Stimulated activated CD4-positive, alpha-beta T cell treated with anti-CD3 and anti-CD28 coated beads, TNF-alpha, amount 100 ng/mL, for 24 hours (primary cell): ENCODE results near the gene ELOA.
"Not testable (repeated sequence)": the region's sequence is repeated elsewhere in the genome, so short reads cannot be mapped to it uniquely, and the experiment has no call there.

ENCODE experiments used
- DNase-seq, 3 experiments: peaks; one replicate each; pipeline ENCODE4 v3.0.0-alpha.2; 2020; ENCODE audit warnings: low read depth in 3 of 3

The ELOA gene

DNA sequence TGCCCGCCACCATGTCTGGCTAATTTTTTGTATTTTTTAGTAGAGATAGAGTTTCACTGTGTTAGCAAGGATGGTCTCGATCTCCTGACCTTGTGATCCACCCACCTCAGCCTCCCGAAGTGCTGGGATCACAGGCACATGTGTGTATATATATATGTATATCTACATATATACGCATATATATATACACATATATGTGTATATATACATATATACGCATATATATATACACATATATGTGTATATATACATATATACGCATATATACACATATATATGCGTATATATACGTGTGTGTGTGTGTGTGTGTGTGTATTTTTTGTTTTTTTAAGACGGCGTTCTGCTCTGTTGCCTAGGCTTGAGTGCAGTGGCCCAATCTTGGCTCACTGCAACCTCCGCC, 39.9 kb downstream of the ELOA start:
- not testable (repeated sequence) for DNase-seq

DNA sequence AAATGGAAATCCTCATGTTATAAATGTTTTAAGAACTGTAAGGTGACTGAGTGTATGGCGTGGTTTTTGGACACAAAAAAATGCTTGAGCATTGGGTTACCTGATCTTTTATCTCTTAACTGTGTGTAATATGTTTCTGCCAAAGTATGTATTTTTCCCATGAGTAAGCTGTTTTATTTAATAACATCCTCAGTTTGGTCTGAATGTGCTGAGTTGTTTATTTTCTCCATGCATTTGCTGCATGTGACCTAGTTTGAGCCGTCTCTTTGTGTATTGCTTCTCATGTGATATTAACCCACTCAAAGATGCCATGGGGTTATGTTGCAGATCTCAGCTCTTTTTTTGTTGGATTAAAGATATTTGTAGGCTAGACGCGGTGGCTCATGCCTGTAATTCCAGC, 41.6 kb downstream of the ELOA start:
- DNase-seq = no peak

DNA sequence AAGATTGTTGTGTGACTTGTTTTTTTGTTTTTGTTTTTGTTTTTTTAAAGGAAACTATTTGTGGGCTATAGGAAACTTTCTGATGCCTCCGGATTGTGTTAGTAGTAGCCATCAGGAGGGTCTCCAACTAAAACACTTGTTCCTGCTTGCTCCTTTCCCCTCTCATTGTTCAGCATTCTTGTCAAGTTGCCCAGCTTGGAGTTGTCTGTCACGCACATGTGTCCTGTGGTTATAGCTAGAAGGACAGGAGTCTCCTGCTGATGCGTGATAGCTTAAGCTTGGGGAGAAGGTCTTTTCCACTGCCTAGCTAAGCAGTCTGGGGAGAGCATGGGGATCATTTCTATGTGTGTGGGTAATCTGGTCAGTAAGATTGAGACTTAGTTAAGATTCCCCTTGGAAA, 44.4 kb downstream of the ELOA start:
- no peak for DNase-seq

DNA sequence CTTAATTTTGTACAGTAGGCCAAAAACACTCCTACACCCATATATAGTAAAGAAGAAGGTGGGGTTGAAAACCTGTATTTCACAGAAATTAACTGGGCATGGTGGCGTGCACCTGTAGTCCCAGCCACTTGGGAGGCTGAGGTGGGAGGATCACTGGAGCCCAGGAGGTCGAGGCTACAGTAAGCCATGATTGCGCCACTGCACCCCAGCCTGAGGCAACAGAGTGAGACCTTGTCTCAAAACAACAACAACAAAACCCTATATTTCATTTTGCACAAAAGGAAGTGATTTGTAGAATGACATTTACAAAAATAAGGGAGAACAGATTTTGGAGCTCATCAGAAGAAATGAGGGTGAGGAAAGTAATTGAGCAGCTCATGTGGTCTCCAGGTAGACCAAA, 45.4 kb downstream of the ELOA start:
- no peak for DNase-seq

DNA sequence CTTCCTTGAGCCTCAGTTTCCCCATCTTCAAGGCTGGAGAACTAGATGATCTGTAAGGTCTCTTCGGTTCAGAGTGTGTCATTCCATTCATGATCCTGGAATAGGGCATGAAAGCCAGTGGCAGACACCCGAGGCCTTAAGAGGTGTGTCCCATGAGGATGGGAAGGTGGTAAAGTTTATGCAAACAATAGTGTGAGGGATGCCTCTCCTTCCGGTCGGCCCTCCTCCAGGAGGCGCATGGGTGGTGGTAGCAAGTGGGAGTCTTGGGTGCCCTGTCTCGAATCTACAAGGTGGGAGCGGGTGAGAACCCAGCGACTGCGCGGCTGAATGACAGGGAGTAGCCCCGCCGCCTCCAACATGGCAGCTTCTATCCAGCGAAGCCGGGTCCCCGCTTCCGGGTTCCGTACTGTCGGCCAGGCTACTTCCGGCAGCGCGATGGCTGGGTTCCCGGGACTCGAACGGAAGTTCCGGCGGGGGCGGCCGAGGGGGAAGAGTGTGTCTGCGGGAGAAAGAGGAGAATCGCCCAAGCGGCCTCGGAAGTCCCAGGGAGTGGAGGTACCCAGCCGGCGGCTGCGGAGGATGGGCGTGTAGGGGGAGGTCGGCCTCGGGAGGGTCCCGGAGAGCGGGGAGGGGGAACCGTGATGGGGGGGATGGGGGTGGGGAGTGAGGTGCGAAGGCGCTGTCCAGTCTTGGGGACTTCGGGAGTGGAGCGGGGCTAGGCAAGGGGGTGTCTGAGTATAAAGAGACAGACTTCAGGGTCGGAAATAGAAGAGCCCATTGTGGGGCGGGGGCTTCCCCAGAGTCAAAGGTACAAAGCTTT, 47.6 kb downstream of the ELOA start, which contains the start of gene LYPLA2:
LYPLA2 (plus strand) TSS at position 450 of the 820 bp plus-strand sequence. CDS start 1,538 bp downstream, outside the sequence.
- peak; percentile 82 to 91 (median 83) for DNase-seq

DNA sequence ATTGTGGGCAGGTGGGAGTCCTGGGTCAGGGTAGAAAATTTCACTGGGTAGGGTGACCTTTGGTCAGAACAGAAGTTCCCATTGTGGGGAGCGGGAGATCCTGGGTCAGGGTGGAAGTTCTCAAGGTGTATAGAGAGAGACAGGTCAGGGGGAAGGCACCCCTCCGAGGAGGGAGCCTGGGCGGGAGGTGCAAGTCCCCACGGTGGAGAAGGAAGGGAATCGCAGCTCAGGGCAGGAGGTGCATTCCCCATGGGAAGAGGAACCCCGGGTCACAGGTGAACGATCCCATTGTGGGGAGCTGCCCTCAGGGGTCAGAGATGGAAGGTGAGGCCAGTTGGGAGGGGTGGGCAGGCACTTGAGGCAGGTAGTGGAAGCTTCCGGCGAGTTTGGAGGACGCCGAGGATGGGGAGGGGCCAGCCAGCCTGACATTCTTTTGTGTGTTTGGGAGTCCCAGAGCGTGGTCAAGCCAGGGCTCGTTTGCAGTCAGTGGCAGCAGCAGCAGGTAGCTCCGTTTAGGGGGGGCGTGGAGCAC, 48.3 kb downstream of the ELOA start:
- no peak for DNase-seq

DNA sequence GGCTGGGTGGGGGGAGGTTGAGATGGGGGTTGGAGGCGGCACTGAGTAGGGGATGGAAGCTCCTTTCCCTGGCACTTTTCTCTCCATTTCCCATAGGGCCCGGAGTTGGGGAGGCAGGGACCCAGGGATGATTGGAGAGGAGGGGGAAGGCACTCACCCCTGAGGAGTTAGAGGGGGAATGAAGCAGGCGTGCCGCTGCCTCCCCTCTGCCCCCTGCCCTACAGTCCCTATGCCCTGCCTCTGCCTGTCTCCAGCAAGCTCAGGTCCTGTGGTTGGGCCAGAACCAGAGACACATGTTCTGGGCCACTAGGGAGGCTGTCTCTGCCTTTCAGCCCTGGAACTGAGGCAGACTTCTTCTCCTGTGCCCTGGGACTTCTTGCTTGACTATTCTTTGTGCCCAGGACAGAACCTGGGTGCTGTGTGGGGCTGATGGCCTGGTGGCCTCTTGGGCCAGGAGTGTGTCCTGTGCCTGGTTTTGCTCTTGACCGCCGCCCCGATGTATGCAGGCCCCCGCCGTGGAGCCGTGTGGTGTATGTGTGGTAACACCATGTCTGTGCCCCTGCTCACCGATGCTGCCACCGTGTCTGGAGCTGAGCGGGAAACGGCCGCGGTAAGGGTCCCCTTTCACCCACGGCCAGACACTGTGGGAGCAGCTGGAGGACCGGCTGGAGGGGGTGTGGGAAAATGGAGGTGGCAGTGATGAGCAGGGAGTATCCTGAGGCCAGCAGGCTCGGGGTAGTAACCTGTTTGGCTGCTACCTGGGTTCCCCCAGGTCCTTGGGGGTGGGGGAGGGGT, 49.1 kb downstream of the ELOA start:
- DNase-seq = no peak

DNA sequence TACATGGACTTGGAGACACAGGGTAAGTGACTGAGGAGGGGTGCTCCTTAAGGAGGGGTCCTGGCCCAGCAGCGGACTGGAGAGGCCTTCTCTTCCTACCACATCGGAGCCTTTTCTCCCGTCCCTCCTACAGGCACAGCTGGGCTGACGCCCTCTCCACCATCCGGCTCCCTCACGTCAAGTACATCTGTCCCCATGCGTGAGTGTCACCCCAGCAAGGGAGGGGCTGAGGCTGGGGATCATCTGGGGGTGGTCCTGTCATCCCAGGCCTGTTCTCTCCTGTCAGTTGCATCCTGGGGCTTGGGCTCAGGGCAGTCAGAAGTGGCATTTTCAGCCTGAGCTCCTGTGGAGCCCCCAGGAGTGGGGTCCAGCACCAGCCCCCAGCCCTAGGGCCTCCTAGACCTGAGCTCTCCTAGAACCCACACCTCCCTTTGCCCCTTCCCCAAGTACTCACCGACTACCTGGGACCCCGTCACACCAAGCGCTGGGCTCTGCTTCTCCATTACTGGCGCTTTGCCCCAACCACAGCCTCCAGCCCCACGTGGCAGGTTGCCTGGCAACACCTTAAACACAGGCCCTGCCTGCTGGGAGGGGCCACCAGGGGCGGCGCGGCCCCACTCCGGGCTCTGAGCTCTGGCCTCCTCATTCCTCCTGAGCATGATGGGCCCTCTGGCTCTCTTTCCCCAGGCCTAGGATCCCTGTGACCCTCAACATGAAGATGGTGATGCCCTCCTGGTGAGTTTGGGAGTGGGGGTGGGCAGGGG, 49.9 kb downstream of the ELOA start:
- DNase-seq = no peak

DNA sequence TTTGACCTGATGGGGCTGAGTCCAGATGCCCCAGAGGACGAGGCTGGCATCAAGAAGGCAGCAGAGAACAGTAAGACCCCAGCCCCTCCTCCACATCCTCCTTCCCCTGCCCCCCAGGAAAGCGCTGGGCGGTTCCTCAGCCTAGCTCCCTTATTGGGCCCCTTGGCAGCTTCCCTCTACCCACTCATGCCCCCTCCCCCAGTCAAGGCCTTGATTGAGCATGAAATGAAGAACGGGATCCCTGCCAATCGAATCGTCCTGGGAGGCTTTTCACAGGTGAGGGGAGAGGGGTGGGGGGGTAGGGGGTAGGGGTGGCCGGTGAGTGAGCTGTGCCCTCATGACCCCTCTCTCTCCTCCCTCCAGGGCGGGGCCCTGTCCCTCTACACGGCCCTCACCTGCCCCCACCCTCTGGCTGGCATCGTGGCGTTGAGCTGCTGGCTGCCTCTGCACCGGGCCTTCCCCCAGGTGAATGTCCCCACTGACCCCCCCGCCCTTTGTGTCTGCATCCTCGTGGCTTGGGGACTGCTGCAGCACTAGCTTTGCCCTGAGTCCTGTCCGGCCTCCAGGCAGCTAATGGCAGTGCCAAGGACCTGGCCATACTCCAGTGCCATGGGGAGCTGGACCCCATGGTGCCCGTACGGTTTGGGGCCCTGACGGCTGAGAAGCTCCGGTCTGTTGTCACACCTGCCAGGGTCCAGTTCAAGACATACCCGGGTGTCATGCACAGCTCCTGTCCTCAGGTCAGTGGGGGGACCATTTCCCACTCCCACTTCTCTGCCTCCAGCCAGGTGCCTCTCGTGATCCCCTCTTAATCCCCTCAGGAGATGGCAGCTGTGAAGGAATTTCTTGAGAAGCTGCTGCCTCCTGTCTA, 50.8 kb downstream of the ELOA start:
- DNase-seq = no peak

DNA sequence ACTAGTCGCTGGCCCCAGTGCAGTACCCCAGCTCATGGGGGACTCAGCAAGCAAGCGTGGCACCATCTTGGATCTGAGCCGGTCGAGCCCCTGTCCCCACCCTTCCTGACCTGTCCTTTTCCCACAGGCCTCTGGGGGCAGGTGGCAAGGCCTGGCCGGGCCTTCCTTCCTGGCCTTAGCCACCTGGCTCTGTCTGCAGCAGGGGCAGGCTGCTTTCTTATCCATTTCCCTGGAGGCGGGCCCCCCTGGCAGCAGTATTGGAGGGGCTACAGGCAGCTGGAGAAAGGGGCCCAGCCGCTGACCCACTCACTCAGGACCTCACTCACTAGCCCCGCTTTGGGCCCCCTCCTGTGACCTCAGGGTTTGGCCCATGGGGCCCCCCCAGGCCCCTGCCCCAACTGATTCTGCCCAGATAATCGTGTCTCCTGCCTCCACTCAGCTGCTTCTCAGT, 51.5 kb downstream of the ELOA start:
- DNase-seq = not testable (repeated sequence)

DNA sequence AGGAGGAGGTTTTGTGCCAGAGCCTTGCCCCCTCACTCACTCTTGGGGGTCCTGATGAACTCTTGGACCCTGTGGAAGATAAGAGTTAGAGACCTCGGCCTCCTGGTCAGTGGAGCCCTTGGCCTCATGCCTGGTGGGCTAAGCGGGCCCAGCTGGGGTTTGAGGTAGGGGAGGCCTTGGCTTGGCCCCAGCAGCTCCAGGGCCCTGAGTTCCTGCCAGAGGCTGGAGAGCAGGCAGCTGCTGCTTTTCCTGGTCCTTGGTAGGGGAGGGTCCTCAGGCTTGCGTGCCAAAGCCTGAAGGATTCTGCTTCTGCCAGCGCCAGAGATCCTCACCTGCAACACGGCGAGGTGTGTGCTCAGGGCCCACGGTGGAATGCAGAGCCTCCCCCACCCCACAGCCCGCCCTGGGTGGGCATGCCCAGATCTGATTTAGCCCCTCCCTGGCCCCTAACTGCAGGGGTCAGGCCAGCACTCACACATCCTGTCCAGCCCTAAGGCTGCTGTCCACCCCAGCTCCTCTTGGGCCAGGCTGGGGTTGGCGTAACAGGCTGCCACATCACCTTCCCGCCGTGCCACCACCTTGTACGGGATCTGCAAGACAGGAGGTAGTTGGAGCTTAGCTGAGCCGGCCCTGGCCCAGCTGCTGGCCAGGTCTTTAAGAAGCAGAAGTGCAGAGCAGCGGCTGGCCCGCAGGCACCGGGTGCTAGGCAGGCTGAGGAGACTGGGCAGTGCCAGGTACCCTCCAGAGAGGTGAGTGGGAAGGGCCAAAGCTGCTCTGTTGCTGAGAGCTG, 52.6 kb downstream of the ELOA start:
- no peak for DNase-seq

DNA sequence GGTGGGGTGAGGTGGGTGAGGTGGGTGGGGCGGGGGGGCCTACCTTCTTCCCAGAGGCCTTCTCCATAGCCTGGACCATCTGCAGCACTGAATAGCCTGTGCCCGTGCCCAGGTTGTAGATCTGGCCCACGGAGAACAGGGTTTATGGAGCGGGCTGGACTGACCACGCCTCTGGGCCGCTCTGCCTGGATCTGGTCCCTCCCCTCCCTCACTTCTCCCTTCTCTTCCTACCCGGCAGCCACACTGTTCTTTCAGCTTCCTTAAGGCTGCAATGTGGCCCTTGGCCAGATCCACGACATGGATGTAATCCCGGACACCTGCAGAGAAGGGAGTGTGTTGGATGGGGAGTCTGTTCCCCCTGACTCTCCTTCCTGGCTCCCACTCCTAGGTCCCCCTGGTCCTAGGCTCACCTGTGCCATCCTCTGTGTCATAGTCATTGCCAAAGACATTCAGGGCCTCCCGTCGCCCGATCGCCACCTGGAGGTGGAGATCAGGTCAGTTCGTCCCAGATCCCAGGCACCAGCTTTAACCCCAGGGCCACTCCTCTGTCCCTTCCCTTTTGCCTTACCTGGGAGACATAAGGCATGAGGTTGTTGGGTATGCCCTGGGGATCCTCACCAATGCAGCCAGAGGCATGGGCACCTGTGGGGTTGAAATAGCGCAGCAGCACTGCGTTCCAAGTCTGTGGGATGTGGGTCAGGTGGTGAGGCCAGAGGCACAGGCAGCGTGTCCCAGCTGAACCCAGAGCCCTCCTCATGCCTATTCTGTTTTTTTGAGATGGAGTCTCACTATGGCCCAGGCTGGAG, 53.4 kb downstream of the ELOA start:
- no peak for DNase-seq

DNA sequence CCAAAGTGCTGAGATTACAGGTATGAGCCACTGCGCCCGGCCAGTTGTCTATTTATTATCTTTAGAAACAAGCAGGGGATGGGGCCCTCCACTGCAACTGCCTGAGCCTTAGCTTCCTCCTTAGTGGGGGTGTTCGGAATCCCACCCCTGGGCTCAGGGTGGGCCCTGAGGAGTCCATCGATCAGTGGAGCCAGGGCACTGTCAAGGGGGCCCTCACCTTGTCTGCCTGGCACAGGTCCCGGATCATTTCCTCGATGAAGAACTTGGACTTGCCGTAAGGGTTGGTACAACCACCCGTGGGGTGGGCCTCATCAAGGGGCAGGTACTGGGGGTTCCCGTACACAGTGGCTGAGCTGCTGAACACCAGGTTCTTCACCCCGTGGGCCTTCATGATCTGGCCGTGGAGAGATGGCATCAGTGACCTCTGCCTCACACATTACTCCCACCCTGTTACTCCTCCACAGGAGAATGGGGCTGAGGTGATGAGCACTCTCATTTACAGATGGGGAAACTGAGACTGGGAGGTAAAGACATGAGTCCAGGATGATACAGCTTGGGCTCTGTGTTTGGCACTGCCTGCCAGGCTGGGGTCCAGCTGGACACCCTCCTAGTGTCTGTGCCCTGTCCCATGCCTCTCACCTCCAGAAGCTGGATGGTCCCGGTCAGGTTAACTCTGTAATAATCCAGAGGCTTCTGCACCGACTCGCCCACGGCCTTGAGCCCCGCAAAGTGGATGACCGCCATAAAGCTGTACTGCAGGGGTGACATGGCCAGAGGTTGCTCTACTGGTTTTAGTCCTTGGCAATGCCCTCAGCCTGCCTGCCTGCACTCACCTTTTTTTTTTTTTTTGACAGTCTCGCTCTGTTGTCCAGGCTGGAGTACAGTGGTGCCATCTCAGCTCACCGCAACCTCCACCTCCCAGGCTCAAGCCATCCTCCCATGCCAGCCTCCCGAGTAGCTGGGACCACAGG, 54.5 kb downstream of the ELOA start:
- DNase-seq = no peak

DNA sequence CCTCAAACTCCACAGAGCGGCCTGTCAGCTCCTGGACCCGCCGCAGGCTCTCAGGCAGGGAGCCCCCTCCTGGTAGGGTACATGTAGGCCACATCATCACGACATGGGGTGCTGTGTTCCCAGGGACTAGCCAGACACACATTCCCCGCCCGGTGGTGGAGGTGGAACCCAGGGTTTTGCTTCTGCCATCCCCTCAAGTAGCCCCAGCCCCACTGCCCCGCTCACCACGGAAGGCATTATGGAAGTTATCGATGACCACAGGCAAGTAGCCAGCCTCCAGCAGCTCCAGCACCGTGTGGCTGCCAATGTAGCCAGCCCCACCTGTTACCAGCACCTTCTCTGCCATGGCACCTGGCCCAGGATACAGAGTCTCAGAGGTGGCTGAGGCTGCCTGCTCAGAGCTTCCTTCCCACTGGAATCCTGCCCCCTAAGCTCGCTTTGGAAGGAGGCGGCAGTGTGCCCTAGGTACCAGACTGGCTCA, 55.4 kb downstream of the ELOA start:
- no peak for DNase-seq

DNA sequence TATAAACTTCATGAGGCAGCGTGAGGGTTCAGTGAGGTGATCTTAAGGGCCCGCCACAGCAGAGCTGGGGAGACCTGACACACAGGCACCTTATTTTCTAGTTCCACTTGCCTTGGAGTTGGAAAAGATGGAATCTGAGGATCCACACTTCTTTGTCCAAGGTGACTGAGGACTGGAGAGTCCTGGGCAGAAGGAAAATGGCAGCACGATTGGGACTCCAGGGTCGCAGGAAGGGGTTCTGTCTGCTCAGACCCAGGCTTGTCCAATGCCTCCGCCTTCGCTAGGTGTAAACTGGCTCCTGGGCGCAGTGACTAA, 55.9 kb downstream of the ELOA start:
- DNase-seq = peak in 1 of 3 experiments; percentile 34

DNA sequence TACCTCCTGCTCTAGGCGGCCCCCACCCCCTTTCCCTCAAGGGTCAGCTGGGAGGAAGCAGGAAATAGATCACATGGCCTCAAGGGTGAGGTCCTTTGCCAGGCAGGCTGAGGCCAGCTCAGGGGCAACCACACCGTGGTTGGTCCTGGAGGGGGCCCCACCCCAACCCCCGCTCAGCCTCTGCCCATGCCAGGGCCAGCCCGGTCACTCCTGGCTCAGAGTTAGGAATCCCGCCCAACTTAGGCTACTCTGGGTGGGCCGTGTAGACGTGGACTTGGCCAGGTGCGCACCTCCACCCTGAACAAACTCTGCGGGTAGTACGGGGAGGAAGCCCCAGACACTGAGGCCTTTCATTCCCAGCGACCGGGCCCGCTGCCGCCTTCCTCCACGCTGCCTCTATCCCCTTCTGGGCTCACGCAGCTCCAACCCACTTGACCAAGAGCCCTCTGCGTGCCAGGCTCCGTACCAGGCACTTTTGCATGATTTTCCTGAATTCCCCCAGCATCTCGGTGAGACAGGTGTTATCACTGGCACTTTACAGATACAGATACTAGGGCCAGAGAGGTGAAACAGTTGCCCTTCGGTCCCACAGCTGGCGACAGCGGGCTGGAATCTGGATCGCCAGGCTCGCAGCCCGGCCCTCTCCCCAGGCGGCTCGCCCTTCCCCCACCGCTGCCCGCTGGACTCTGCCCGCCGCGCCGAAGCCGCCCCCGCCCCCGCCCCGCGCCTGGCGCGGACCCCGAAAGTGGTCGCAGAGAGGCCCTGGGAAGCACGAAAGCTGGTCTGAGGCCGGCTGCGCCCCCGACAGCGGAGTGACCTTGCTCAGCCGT, 56.5 kb downstream of the ELOA start:
- no peak for DNase-seq
